NCI-H510A (cell line): Measurements from ENCODE around the gene BABAM1.
A peak's percentile ranks its signal among the peaks of the same experiment; 100 is the strongest.

Source experiments
- DNase-seq: peaks from one replicate; lab custom pipeline; 2025; lab: John Stamatoyannopoulos, UW

The BABAM1 gene

GRCh38 chr19:17266975-17267788 lies at the start of gene BABAM1:
Gene BABAM1, plus strand, starts transcription at chr19:17267443. Its CDS starts 1,364 bp downstream, at chr19:17268807.
- DNase-seq = peak; percentile 94

- DNase-seq = no peak
These were observed 48.0 kb upstream of the BABAM1 start for GRCh38 chr19:17219286-17219685.

DNA sequence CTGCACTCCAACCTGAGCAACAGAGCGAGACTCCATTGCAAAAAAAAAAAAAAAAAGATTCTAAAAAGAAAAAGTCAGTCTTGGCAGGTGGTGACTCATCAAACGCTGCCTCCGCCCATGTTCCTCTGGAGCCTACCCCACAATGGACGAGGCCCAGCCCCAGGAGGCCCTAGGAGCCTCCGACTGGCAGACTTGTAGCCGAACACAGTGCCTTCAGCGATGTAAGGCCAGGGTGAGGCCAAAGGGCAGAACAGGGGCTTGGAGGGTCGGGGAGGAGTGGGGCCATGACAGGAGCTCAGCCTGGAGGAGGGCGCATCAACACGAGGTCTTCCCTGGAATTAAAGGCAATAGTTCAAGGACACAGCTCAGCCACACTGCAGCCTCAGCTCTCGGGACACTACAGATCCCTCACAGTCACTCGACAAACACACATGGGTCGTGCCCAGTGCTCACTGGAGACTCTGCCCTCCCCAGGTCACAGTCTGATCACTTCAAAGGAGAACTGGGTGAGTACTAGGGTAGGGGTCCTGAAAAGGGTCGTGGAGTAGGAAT lies 47.0 kb upstream of the BABAM1 start:
- DNase-seq = no peak

GRCh38 chr19:17225053-17225452 lies 42.2 kb upstream of the BABAM1 start:
- DNase-seq = no peak

GRCh38 chr19:17226002-17226933 lies 41.0 kb upstream of the BABAM1 start, which contains the start of gene OCEL1:
Gene OCEL1, plus strand, starts transcription at chr19:17226226. Its CDS starts 22 bp downstream, at chr19:17226248.
- DNase-seq = peak; percentile 97

DNA sequence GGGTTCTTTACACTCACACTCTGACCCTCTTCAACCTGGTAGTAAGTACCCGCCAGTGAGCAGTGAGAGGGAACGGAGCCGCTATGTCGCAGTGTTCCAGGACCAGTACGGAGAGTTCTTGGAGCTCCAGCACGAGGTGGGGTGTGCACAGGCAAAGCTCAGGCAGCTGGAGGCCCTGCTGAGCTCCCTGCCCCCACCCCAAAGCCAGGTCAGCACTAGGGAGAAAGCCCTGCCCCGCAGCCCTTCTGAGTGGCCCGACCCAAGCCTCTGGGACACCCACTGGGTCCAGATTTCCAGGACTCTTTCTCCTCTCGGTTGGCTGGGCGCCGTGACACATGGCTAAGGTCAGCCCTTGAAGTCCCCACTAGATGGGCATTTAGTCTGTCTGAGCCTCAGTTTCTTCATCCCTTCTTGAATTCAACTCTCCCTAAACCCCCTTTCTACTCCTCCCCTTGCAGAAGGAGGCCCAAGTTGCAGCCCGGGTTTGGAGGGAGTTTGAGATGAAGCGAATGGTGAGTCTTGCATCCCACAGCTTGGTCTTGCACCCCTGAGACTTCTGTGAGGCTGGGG lies 39.4 kb upstream of the BABAM1 start:
- DNase-seq = no peak

DNA sequence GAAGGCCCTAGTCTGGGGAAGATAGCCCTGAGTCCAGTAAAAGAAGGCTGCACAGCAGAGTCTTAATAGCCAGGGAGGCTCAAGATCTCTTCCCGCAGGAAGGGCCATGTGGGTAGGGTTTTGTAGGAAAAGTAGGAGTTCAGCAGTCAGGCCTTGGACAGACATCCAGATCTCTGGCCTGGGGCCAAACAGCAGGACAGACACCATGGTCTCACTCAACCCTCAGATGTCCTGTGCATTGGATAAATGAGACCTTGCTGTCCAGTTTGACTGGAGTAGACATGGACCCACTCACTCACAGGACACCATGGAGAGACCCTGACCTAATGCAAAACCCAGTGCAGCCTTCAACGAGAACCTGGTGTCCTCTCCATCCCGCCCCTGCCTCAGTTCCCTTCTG lies 37.4 kb upstream of the BABAM1 start:
- DNase-seq = no peak

DNA sequence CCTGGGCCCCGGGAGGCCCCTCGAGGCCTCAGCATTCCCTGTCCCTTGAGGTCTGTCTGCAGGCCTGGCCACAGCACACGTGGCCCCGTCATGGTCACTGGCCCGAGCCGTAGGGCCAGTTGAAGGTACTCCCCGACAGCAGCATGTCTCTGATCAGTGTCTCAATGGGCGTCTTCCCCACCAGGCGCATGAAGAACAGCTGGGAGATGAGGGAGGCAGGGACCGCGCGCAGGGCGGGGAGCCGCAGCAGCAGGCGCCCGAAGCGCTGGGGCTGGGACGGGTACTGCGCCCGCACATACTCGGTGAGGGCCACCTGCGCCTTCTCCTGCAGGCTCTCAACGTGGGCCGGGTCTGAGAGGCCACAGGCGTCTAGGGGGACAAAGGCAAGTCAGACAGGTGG lies 35.0 kb upstream of the BABAM1 start:
- DNase-seq = no peak

DNA sequence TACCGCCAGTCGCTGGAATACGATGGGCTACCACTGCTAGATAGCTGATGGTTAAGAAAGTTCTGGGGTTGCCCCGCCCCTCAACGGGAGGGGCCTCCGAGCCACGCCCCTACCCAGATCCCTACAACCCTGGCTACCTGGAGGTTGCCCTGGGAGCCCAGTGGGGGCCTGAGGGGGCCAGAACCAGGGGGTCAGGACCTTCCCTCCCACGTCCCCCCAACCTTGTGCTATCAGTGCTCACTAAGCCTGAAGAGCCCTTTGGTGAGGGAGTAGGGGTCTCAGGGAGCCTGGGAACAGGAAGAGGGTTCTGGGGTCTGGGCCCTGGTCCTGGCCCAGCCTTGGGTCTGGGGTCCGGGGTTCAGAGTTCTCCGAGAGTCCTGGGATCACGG lies 32.3 kb upstream of the BABAM1 start:
- peak; percentile 39 for DNase-seq

GRCh38 chr19:17235300-17235970 lies 31.8 kb upstream of the BABAM1 start:
- DNase-seq = no peak

DNA sequence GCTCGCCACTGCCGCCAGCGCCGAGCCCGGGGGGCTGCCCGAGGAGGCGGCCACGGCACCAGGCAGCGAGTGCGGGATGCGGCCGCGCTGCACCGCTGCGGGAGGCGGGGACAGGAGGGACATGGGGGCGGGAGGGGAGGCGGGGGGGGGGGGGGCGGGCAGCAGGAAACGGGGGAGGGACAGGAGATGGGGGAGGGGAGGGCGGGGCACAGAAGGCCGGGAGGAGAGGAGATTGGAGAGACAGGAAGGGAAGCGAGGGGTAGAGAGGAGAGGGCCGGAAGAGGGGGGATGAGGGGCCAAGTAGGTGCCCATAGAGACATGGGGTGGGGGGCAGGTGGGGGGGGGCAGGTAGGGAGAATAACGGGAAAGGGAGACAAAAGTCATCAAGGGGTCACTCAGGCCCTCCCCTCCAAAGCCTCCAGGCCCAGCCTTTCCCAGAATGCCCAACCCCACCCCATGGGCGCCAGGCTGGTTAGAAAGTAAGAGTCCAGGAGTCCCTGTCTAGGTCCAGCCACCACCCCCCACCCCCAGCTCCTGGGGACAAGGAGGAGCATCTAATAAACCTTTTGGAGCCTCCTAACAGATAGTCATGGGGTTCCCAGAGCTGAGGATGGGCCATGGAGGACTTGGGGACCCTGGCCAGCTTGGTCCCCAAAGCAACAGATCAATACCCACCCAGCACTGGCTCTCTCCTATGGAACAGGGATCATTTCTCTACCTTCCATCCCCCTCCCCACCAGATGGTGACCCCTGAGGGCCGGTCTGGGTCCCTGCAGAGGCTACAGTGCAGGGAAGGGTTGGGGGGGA lies 31.1 kb upstream of the BABAM1 start:
- peak; percentile 49 for DNase-seq

- no peak for DNase-seq
These were observed 30.3 kb upstream of the BABAM1 start for GRCh38 chr19:17236811-17237543.

- DNase-seq = no peak
These were observed 29.2 kb upstream of the BABAM1 start for GRCh38 chr19:17237747-17238706.

- no peak for DNase-seq
These were observed 27.0 kb upstream of the BABAM1 start for GRCh38 chr19:17240062-17240752.

- no peak for DNase-seq
These were observed 26.3 kb upstream of the BABAM1 start for GRCh38 chr19:17240826-17241399.

- no peak for DNase-seq
These were observed 24.6 kb upstream of the BABAM1 start for GRCh38 chr19:17242431-17243208.

DNA sequence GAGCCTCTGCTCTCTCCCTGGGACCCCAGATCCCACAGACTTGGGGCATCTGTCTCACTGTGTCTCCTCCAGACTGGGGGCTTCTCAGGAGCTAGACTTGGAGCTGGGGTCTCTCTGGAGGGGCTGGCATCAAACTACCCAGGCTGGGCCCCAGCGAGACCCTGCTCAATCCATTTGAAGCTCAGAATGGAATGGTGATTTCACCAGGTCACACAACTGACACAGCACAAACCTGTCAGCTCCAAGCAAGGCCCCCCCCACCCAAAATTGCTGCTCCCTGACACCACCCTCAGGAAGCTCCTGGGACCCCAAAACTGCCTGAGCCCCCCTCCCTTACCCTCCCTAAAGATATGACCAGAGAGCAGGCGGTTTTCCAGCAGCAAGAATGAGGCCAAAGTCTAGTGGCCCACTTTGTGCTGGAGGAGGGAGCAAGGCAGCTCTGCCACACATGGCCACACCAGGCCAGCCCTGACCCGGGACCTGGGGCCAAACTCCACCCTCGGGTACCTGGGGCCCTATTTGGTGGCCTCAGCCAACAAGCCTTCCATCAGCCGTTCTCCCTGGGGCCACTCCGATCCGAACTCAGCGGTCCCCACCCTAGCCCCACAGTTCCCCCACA lies 23.9 kb upstream of the BABAM1 start:
- no peak for DNase-seq
